ENCODE measurements around the gene MARVELD1.

The MARVELD1 gene

GRCh38 chr10:97724341-97724941 lies 10.9 kb downstream of the MARVELD1 start:
- DNase-seq, result no peak

- DNase-seq, result no peak
Measured at GRCh38 chr10:97726636-97727178, 13.2 kb downstream of the MARVELD1 start.

- no peak for DNase-seq
Measured at GRCh38 chr10:97729014-97729413, 15.5 kb downstream of the MARVELD1 start.

GRCh38 chr10:97731346-97732051 lies 18.0 kb downstream of the MARVELD1 start:
- DNase-seq, result peak; percentile 93

- DNase-seq, result no peak
Measured at GRCh38 chr10:97732052-97732359, 18.5 kb downstream of the MARVELD1 start.

GRCh38 chr10:97733256-97733655 lies 19.7 kb downstream of the MARVELD1 start:
- no peak for DNase-seq

- no peak for DNase-seq
Measured at GRCh38 chr10:97734021-97734420, 20.5 kb downstream of the MARVELD1 start.

- no peak for DNase-seq
Measured at GRCh38 chr10:97736403-97736901, 22.9 kb downstream of the MARVELD1 start.

- peak; percentile 99 for DNase-seq
Measured at GRCh38 chr10:97736902-97737769, 23.6 kb downstream of the MARVELD1 start, which contains the start of gene ZFYVE27. ZFYVE27 (plus strand) TSS chr10:97737128; CDS start chr10:97738478, 1,350 bp downstream.

GRCh38 chr10:97737770-97738265 lies 24.3 kb downstream of the MARVELD1 start:
- no peak for DNase-seq

GRCh38 chr10:97738616-97739015 lies 25.1 kb downstream of the MARVELD1 start:
- DNase-seq, result no peak

GRCh38 chr10:97740613-97741012 lies 27.1 kb downstream of the MARVELD1 start:
- peak; percentile 54 for DNase-seq

GRCh38 chr10:97743169-97743943 lies 29.8 kb downstream of the MARVELD1 start:
- no peak for DNase-seq

- no peak for DNase-seq
Measured at GRCh38 chr10:97744405-97745035, 31.0 kb downstream of the MARVELD1 start.

GRCh38 chr10:97747573-97747972 lies 34.0 kb downstream of the MARVELD1 start:
- no peak for DNase-seq

GRCh38 chr10:97748116-97748515 lies 34.6 kb downstream of the MARVELD1 start:
- no peak for DNase-seq

- no peak for DNase-seq
Measured at GRCh38 chr10:97752956-97753355, 39.4 kb downstream of the MARVELD1 start.

- DNase-seq, result no peak
Measured at GRCh38 chr10:97754726-97755125, 41.2 kb downstream of the MARVELD1 start.

GRCh38 chr10:97755718-97756117 lies 42.2 kb downstream of the MARVELD1 start:
- DNase-seq, result no peak

GRCh38 chr10:97757471-97757870 lies 43.9 kb downstream of the MARVELD1 start:
- DNase-seq, result no peak

GRCh38 chr10:97759158-97759887 lies 45.8 kb downstream of the MARVELD1 start:
- peak; percentile 91 for DNase-seq
